Common myeloid progenitor, CD34-positive (primary cell): ENCODE results near the gene ARHGDIA.

Experiments
- CTCF ChIA-PET: fragments of 350-600 bp; sonication (Branson Sonifier 250); formaldehyde crosslinking; loops from one replicate; lab custom pipeline; 2021; ENCODE audit warnings: antibody characterized with exemption; lab: Charles Lee
- POLR2A ChIA-PET: fragments of 350-600 bp; sonication (Branson Sonifier 250); formaldehyde crosslinking; loops from one replicate; lab custom pipeline; 2021; ENCODE audit warnings: antibody characterized with exemption; lab: Charles Lee
- DNase-seq, 3 donors: peaks; one replicate each; pipeline versions ENCODE4 v3.0.0 to v3.0.0-alpha.2; 2013
- H3K27ac ChIP-seq, 2 experiments: 1 replicate in 1 of 2; 2 replicates in 1 of 2; pipeline ENCODE4 v1.7.0; 2013; ENCODE audit warnings: inconsistent platforms in 2 of 2, low read length in 2 of 2, mild to moderate bottlenecking in 2 of 2, low read depth in 1 of 2, moderate library complexity in 1 of 2; ENCODE audit not compliant: severe bottlenecking in 2 of 2, insufficient read depth in 1 of 2, poor library complexity in 1 of 2
- H3K27me3 ChIP-seq, 5 experiments: replicated peaks in 2 of 5; 1 replicate in 3 of 5; 2 replicates in 2 of 5; pipeline versions ENCODE4 v1.6.1 to v1.7.0; 2013; ENCODE audit warnings: low read length in 4 of 5, mild to moderate bottlenecking in 2 of 5, moderate library complexity in 2 of 5, inconsistent platforms in 1 of 5; ENCODE audit not compliant: insufficient read depth in 5 of 5, control insufficient read depth in 4 of 5
- H3K36me3 ChIP-seq, 4 experiments: 1 replicate in 2 of 4; 2 replicates in 2 of 4; pipeline versions ENCODE4 v1.6.1 to v1.7.0; 2013; ENCODE audit warnings: low read length in 3 of 4, control low read depth in 1 of 4, mild to moderate bottlenecking in 1 of 4; ENCODE audit not compliant: control insufficient read depth in 4 of 4, insufficient read depth in 4 of 4
- H3K4me1 ChIP-seq, 4 experiments: 1 replicate in 3 of 4; 2 replicates in 1 of 4; pipeline versions ENCODE4 v1.6.1 to v1.7.1; 2013; ENCODE audit warnings: low read length in 3 of 4, mild to moderate bottlenecking in 3 of 4, control low read depth in 1 of 4, inconsistent platforms in 1 of 4, moderate library complexity in 1 of 4; ENCODE audit not compliant: control insufficient read depth in 4 of 4, insufficient read depth in 4 of 4; ENCODE audit errors: control extremely low read depth in 1 of 4
- H3K4me3 ChIP-seq, 7 experiments: 1 replicate in 4 of 7; 2 replicates in 3 of 7; pipeline versions ENCODE4 v1.5.1 to v1.7.0; 2013; ENCODE audit warnings: mild to moderate bottlenecking in 7 of 7, low read length in 6 of 7, moderate library complexity in 6 of 7, inconsistent platforms in 2 of 7, low read depth in 2 of 7, control low read depth in 1 of 7; ENCODE audit not compliant: insufficient read depth in 4 of 7, control insufficient read depth in 1 of 7; ENCODE audit errors: extremely low read depth in 1 of 7
- H3K9me3 ChIP-seq, 5 experiments: 1 replicate in 4 of 5; 2 replicates in 1 of 5; pipeline versions ENCODE4 v1.6.1 to v1.7.1; 2013; ENCODE audit warnings: low read length in 4 of 5, mild to moderate bottlenecking in 2 of 5, inconsistent platforms in 1 of 5, low read depth in 1 of 5, moderate library complexity in 1 of 5; ENCODE audit not compliant: control insufficient read depth in 4 of 5, insufficient read depth in 2 of 5; ENCODE audit errors: control extremely low read depth in 1 of 5
- WGBS: methylation state at CpG from one replicate; pipeline ENCODE4 v1.1.5; 2013; ENCODE audit not compliant: insufficient coverage; 5-methylcytosine and 5-hydroxymethylcytosine counted together

ARHGDIA gene

DNA sequence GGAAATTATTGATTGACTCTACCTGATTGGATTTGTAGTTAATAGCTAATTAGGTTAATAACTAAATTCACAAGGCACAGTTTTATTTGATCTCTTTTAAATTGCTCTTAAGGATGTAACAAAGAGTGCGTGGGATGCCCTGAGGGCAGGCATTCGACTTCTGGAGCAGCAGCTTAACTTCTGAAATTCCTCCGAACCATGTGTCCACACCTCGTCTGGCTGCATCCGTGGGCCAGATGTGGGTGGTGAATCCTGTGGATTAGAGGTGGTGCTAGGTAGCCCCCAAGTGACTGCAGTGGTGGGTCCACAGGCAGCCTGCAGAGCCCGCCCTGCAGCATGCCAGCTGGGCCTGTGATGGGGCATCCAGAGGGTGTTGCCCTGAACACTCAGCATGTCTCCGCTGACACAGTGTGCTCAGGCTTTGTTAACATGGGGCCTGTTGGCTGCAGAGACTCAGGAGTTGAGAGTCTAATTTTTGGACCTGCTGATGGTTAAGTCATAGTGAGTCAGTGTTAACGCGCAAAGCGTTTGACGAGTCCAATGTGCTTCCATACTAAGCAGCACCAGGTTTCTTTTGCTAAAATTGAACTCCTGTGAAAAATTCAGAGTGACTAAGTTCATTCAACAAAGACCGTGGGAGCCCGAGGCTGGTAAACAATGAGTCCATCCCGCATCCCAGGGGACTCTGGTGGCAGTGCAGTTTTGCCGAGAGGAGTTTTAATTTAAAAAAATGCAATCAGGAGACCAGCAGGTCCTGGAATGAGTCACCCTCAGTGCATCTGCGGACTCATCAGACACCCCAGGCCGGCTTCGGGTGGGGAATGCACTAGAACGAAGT lies 27.1 kb upstream of the ARHGDIA start:
- 98% methylated on average over 19 of the region's 19 CpGs for WGBS
- Histone ChIP-seq H3K9me3 (no peaks in the 10 kb centered on the region), H3K36me3 (peaks cover 11 to 48% (median 38%) of the 10 kb centered on the region in 4 experiments), H3K4me3 (no peak overlapping the region), H3K4me1 (peaks cover 0 to 16% (median 8%) of the 10 kb centered on the region in 4 experiments), H3K27ac (no peak overlapping the region), H3K27me3 (peaks cover 0 to 29% (median 7%) of the 10 kb centered on the region in 5 experiments)
- POLR2A ChIA-PET: no interaction called here
- CTCF ChIA-PET: no interaction called here
- DNase-seq: no peak

DNA sequence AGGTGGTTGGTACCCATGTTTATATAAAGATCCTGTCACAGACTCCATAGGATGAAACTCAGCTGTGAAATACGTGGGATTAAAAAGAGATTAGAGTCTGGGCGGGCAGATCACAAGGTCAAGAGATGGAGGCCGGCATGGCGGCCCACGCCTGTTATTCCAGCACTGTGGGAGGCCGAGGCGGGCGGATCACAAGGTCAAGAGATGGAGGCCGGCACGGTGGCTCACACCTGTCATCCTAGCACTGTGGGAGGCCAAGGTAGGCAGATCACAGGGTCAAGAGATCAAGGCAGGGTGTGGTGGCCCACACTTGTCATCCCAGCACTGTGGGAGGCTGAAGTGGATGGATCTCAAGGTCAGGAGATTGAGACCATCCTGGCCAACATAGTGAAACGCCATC lies 24.3 kb upstream of the ARHGDIA start:
- H3K36me3 ChIP-seq: peaks cover 11 to 44% (median 35%) of the 10 kb centered on the region in 4 experiments
- DNase-seq: no peak
- peaks cover under 1 to 11% (median 3%) of the 10 kb centered on the region in 4 experiments for H3K4me1 ChIP-seq
- H3K27ac ChIP-seq: no peak overlapping the region
- ChIA-PET CTCF (no interaction called here), POLR2A (no interaction called here)
- peaks cover 0 to 2% (median 0%) of the 10 kb centered on the region in 5 experiments for H3K27me3 ChIP-seq
- no peaks in the 10 kb centered on the region for H3K9me3 ChIP-seq
- no peak overlapping the region for H3K4me3 ChIP-seq
- WGBS: 100% methylated on average over 10 of the region's 11 CpGs

DNA sequence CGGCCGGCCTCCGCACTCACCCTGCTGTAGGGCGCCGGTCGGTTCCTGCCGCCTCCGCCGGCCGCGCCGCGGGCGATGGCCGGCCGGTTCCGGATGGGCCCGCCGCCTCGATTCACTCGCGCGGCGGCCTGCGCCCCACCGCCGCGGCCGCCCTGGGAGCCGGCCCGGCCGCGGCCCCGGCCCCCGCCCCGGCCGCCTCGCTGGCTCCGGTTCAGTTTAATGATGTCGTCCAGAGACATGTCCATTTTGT lies 20.1 kb upstream of the ARHGDIA start:
- peak overlapping the region; percentile 67 to 86 (median 81) for H3K4me3 ChIP-seq
- H3K27me3 ChIP-seq: no peaks in the 10 kb centered on the region
- ChIA-PET CTCF (no interaction called here), POLR2A (interaction anchor here (1.1 to 1.6 kb wide), 2 partner anchors 11 to 25 kb away, joined by 4 to 5 read pairs; no protein-coding TSS in a partner anchor)
- peaks cover 7 to 52% (median 41%) of the 10 kb centered on the region in 4 experiments for H3K36me3 ChIP-seq
- 0% methylated on average over 38 of the region's 40 CpGs for WGBS
- peaks cover 7 to 21% (median 13%) of the 10 kb centered on the region in 4 experiments for H3K4me1 ChIP-seq
- no peak for DNase-seq
- no peaks in the 10 kb centered on the region for H3K9me3 ChIP-seq
- peak overlapping the region; percentile 68 to 84 for H3K27ac ChIP-seq

DNA sequence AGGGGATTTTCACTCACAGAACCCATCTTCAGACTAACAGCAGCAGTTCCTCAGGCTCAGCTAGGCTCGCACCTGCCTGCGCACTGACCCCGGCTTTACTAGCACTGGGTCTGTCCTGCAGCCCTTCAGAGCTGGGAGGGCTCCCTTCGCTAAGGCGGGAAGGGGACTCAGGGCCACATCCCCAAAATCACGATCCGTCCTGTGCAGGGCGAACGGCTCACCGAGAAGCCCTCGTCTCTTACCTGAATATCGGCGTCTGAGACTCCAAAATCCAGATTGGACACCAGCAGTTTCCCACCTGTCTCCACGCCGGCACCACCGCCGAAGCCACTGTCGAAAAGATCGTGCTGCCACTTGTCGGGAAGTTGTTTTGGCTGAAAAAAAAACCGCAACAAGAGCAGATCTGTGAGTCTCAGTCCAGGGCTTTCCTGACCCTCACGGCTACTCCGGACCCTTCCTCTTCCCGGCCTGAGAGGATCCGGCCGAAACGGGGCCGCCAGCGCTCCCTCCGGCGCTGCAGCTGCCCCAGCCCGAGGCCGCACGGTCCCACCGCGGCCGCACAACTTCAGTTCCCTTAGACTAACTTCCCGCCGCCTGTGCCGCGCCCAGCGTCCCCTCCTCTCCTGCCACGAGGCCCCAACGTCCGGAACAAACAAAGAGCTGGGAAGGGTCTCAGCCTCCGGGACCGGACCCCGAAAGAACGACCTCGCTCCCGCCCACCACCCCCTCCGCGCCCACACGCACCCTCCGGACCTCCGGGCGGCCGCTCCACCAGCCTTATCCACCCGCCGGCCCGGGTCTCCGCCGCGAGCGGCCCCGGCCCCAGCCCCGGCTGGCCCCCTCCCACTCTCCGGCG lies 19.5 kb upstream of the ARHGDIA start:
- Histone ChIP-seq H3K27me3 (no peaks in the 10 kb centered on the region), H3K9me3 (no peaks in the 10 kb centered on the region), H3K27ac (peak overlapping the region; percentile 68 to 84), H3K4me1 (peaks cover 7 to 21% (median 13%) of the 10 kb centered on the region in 4 experiments), H3K4me3 (peak overlapping the region; percentile 67 to 86 (median 81)), H3K36me3 (peaks cover 7 to 57% (median 44%) of the 10 kb centered on the region in 4 experiments)
- ChIA-PET CTCF (interaction anchor here (1.4 kb wide), 1 partner anchor 21 kb away, joined by 4 read pairs; no protein-coding TSS in a partner anchor), POLR2A (no interaction called here)
- peak in 1 of 3 donors; percentile 47 for DNase-seq
- WGBS: 12% methylated on average over 60 of the region's 69 CpGs

DNA sequence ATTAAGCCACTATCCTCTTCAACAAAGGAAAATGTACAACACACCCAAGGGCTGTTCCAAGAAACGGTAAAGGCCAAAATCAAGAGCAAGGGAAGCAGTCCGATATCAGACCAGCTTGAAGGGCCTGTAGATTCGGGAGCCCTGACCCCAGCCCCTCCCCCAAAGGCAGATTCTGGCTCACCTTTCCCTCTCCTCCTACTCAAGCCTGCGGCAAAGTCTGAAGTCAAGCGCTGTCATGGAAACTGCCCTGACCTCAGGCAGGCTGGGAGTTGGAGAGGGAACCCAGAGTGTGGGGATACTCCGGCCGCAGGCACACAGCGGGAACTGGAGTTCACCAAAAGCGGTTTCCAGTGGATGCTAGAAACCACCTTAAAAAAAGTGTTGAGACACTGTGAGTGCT lies 18.5 kb upstream of the ARHGDIA start:
- peaks cover 7 to 62% (median 48%) of the 10 kb centered on the region in 4 experiments for H3K36me3 ChIP-seq
- H3K27ac ChIP-seq: peak overlapping the region; percentile 33 to 84

DNA sequence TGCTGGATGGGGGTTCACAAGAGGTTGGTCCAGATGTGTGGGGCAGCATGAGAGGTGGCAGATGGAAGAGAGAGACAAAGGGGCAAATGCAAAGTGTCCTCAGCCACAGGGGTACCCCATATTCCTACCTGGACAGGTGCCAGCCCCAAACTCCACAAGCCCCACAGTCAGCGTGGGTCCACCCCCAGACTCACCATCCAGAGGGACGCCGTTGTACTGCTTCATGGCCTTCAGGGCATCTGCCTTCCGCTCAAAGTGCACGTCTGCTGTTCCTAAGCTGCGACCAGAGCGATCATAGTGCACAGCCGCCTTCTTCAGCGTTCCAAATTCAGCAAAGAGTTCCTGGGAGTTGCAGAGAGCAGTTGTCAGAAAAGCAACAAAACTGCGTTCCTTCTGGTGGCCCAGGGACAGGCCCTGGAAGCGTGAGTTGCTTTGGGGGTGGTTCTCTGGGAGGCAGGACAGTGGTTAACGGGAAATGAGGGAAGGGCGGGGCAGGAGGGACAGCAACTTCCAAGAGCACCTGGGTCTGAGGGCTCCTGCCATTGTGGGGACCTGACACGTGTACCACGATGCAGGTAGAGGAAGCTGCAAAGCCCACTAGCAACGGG lies 18.0 kb upstream of the ARHGDIA start:
- ChIA-PET CTCF (interaction anchor here (1.3 kb wide), 1 partner anchor 15 kb away, joined by 5 read pairs; no protein-coding TSS in a partner anchor), POLR2A (no interaction called here)
- DNase-seq: no peak
- peaks cover 5 to 63% (median 48%) of the 10 kb centered on the region in 4 experiments for H3K36me3 ChIP-seq
- 98% methylated on average over 11 of the region's 16 CpGs for WGBS
- H3K4me3 ChIP-seq: no peak overlapping the region
- H3K27me3 ChIP-seq: no peaks in the 10 kb centered on the region
- no peaks in the 10 kb centered on the region for H3K9me3 ChIP-seq
- H3K4me1 ChIP-seq: peaks cover 7 to 21% (median 13%) of the 10 kb centered on the region in 4 experiments
- peak overlapping the region; percentile 33 to 84 for H3K27ac ChIP-seq

More for the DNA sequence above, 18.5 kb upstream of the ARHGDIA start:
- Histone ChIP-seq H3K4me3 (peak overlapping the region in 2 of 7 experiments; percentile 83 to 86), H3K9me3 (no peaks in the 10 kb centered on the region), H3K4me1 (peaks cover 7 to 21% (median 13%) of the 10 kb centered on the region in 4 experiments), H3K27me3 (no peaks in the 10 kb centered on the region)
- ChIA-PET POLR2A (no interaction called here), CTCF (interaction anchor here (1.3 to 1.4 kb wide), 2 partner anchors 16 to 20 kb away, joined by 4 to 5 read pairs; no protein-coding TSS in a partner anchor)
- 98% methylated on average over 7 of the region's 9 CpGs for WGBS
- DNase-seq: no peak
